SK-N-SH treated with all-trans-retinoic acid at 6 μM for 48 hours (cell line): Measurements from ENCODE around the gene KPNA5.

Experiments used
- ATAC-seq: fragments of 200-7000 bp; cut with Tn5 transposase; 3 replicates; pipeline ENCODE4 v1.9.1; 2020; ENCODE audit warnings: mild to moderate bottlenecking, moderate library complexity
- ARNTL ChIP-seq: fragments of 450-650 bp; formaldehyde crosslinking; IDR thresholded peaks from 2 replicates; pipeline ENCODE4 v1.5.0; 2020; ENCODE audit warnings: low read depth, mild to moderate bottlenecking, moderate library complexity, borderline replicate concordance
- BACH2 ChIP-seq: fragments of 250-450 bp; sonication (Bioruptor Pico); IDR thresholded peaks from 2 replicates; pipeline ENCODE4 v1.9.0; 2021; ENCODE audit warnings: mild to moderate bottlenecking, borderline replicate concordance
- CSDC2 ChIP-seq: fragments of 250-450 bp; sonication (Bioruptor Pico); IDR thresholded peaks from 2 replicates; pipeline ENCODE4 v1.5.0; 2020; ENCODE audit warnings: mild to moderate bottlenecking, moderate library complexity
- ESRRG ChIP-seq: fragments of 250-450 bp; sonication (Bioruptor Pico); IDR thresholded peaks from 2 replicates; pipeline ENCODE4 v1.6.1; 2021; ENCODE audit warnings: mild to moderate bottlenecking
- GLIS3 ChIP-seq: fragments of 250-450 bp; sonication (Bioruptor Pico); IDR thresholded peaks from 2 replicates; pipeline ENCODE4 v1.5.0; 2020; ENCODE audit warnings: mild to moderate bottlenecking, moderate library complexity
- ISL1 ChIP-seq: fragments of 250-450 bp; sonication (Bioruptor Pico); IDR thresholded peaks from 2 replicates; pipeline ENCODE4 v2.1.2; 2022; ENCODE audit warnings: mild to moderate bottlenecking, moderate library complexity
- OSR1 ChIP-seq: fragments of 250-450 bp; sonication (Bioruptor Pico); IDR thresholded peaks from 2 replicates; pipeline ENCODE4 v1.8.0; 2022; ENCODE audit warnings: moderate library complexity, mild to moderate bottlenecking, inconsistent platforms
- RARB ChIP-seq: fragments of 250-450 bp; sonication (Bioruptor Pico); IDR thresholded peaks from 2 replicates; pipeline ENCODE4 v1.8.0; 2021; ENCODE audit warnings: mild to moderate bottlenecking, moderate library complexity
- SNAI2 ChIP-seq: fragments of 250-450 bp; sonication (Bioruptor Pico); IDR thresholded peaks from 2 replicates; pipeline ENCODE4 v1.5.0; 2020; ENCODE audit warnings: mild to moderate bottlenecking, moderate library complexity
- TCF4 ChIP-seq: fragments of 250-450 bp; sonication (Bioruptor Pico); IDR thresholded peaks from 2 replicates; pipeline ENCODE4 v1.8.0; 2021; ENCODE audit warnings: mild to moderate bottlenecking, moderate library complexity, borderline replicate concordance
- TOX ChIP-seq: fragments of 250-450 bp; sonication (Bioruptor Pico); IDR thresholded peaks from 2 replicates; pipeline ENCODE4 v1.8.0; 2021; ENCODE audit warnings: mild to moderate bottlenecking, moderate library complexity, borderline replicate concordance
- ZC3H10 ChIP-seq: fragments of 250-450 bp; sonication (Bioruptor Pico); IDR thresholded peaks from 2 replicates; pipeline ENCODE4 v1.5.1; 2021; ENCODE audit warnings: mild to moderate bottlenecking, moderate library complexity
- ZFP3 ChIP-seq: fragments of 250-450 bp; sonication (Bioruptor Pico); IDR thresholded peaks from 2 replicates; pipeline ENCODE4 v1.5.0; 2020; ENCODE audit warnings: mild to moderate bottlenecking, moderate library complexity
- ZFP30 ChIP-seq: fragments of 450-650 bp; formaldehyde crosslinking; IDR thresholded peaks from 2 replicates; pipeline ENCODE4 v1.5.0; 2022; ENCODE audit warnings: mild to moderate bottlenecking, moderate library complexity
- ZNF565 ChIP-seq: fragments of 450-650 bp; formaldehyde crosslinking; conservative IDR thresholded peaks from 2 replicates; pipeline ENCODE4 v1.5.0; 2020; ENCODE audit warnings: low read depth, mild to moderate bottlenecking, moderate library complexity
- ZNF70 ChIP-seq: fragments of 450-650 bp; formaldehyde crosslinking; IDR thresholded peaks from 2 replicates; pipeline ENCODE4 v1.5.0; 2020; ENCODE audit warnings: mild to moderate bottlenecking, moderate library complexity
- ZNF8 ChIP-seq: fragments of 450-650 bp; formaldehyde crosslinking; IDR thresholded peaks from 2 replicates; pipeline ENCODE4 v1.5.0; 2020; ENCODE audit warnings: mild to moderate bottlenecking, moderate library complexity
- TF ChIP-seq, protein P1 (sequence below): fragments of 250-450 bp; sonication (Bioruptor Pico); IDR thresholded peaks from 2 replicates; pipeline ENCODE4 v1.5.1; 2021; ENCODE audit warnings: mild to moderate bottlenecking, moderate library complexity
- TF ChIP-seq, protein P2 (sequence below): fragments of 250-450 bp; sonication (Bioruptor Pico); IDR thresholded peaks from 2 replicates; pipeline ENCODE4 v1.8.0; 2020; ENCODE audit warnings: mild to moderate bottlenecking, moderate library complexity, borderline replicate concordance
- TF ChIP-seq, protein P3 (sequence below): fragments of 250-450 bp; sonication (Bioruptor Pico); IDR thresholded peaks from 2 replicates; pipeline ENCODE4 v1.5.0; 2020; ENCODE audit warnings: mild to moderate bottlenecking, moderate library complexity
- TF ChIP-seq, protein P4 (sequence below): fragments of 250-450 bp; sonication (Bioruptor Pico); IDR thresholded peaks from 2 replicates; pipeline ENCODE4 v1.8.0; 2021; ENCODE audit warnings: low read depth, mild to moderate bottlenecking, moderate library complexity, borderline replicate concordance

The KPNA5 gene

DNA sequence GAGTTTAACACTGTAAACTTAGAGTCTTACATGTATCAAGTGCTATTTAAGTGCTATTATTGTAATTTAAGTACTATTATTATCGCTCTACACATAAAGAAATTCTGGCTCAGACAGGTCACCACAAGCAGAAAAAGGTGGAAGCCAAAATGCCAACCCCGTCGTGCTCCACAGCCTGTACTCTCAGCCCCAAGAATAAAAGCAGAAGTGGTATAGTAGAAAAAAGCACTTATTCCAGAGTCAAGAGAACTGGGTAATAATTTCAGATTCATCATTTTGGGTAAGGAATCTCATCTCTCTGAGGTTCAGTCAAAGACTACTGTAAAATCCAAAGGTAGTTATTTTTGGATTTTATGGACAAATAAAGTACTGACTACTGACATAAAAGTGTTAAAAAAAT lies 13.4 kb upstream of the KPNA5 start:
- no peak for TF ChIP-seq BACH2 (CRISPR knock-in tag)
- no peak for TF ChIP-seq ZNF565 (CRISPR knock-in tag)
- no peak for TF ChIP-seq ZFP30 (CRISPR knock-in tag)
- no peak for ATAC-seq

DNA sequence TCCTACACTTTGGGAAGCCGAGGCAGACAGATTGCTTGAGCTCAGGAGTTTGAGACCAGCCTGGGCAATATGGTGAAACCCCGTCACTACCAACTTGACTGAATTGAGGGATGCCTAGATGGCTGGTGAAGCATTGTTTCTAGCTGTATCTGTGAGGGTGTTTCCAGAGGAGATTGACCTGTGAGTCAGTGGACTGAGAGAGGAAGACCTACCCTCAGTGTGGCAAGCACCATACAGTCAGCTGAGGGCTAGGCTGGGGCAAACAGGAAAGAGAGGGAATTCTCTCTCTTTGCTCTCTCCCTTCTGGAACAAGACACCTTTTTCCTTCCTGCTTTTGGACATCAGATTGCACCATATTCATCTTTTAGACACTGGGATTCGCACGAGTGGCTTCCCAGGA lies 8.7 kb upstream of the KPNA5 start:
- TF ChIP-seq SNAI2 (CRISPR knock-in tag) (no peak), GLIS3 (CRISPR knock-in tag) (no peak), ZC3H10 (CRISPR knock-in tag) (no peak), ESRRG (CRISPR knock-in tag) (no peak)
- TF ChIP-seq, protein P1, sequence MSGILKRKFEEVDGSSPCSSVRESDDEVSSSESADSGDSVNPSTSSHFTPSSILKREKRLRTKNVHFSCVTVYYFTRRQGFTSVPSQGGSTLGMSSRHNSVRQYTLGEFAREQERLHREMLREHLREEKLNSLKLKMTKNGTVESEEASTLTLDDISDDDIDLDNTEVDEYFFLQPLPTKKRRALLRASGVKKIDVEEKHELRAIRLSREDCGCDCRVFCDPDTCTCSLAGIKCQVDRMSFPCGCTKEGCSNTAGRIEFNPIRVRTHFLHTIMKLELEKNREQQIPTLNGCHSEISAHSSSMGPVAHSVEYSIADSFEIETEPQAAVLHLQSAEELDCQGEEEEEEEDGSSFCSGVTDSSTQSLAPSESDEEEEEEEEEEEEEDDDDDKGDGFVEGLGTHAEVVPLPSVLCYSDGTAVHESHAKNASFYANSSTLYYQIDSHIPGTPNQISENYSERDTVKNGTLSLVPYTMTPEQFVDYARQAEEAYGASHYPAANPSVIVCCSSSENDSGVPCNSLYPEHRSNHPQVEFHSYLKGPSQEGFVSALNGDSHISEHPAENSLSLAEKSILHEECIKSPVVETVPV (CRISPR knock-in tag) = no peak
- TF ChIP-seq, protein P2, sequence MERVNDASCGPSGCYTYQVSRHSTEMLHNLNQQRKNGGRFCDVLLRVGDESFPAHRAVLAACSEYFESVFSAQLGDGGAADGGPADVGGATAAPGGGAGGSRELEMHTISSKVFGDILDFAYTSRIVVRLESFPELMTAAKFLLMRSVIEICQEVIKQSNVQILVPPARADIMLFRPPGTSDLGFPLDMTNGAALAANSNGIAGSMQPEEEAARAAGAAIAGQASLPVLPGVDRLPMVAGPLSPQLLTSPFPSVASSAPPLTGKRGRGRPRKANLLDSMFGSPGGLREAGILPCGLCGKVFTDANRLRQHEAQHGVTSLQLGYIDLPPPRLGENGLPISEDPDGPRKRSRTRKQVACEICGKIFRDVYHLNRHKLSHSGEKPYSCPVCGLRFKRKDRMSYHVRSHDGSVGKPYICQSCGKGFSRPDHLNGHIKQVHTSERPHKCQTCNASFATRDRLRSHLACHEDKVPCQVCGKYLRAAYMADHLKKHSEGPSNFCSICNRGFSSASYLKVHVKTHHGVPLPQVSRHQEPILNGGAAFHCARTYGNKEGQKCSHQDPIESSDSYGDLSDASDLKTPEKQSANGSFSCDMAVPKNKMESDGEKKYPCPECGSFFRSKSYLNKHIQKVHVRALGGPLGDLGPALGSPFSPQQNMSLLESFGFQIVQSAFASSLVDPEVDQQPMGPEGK = no peak
- TF ChIP-seq, protein P3, sequence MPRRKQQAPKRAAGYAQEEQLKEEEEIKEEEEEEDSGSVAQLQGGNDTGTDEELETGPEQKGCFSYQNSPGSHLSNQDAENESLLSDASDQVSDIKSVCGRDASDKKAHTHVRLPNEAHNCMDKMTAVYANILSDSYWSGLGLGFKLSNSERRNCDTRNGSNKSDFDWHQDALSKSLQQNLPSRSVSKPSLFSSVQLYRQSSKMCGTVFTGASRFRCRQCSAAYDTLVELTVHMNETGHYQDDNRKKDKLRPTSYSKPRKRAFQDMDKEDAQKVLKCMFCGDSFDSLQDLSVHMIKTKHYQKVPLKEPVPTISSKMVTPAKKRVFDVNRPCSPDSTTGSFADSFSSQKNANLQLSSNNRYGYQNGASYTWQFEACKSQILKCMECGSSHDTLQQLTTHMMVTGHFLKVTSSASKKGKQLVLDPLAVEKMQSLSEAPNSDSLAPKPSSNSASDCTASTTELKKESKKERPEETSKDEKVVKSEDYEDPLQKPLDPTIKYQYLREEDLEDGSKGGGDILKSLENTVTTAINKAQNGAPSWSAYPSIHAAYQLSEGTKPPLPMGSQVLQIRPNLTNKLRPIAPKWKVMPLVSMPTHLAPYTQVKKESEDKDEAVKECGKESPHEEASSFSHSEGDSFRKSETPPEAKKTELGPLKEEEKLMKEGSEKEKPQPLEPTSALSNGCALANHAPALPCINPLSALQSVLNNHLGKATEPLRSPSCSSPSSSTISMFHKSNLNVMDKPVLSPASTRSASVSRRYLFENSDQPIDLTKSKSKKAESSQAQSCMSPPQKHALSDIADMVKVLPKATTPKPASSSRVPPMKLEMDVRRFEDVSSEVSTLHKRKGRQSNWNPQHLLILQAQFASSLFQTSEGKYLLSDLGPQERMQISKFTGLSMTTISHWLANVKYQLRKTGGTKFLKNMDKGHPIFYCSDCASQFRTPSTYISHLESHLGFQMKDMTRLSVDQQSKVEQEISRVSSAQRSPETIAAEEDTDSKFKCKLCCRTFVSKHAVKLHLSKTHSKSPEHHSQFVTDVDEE = no peak
- ATAC-seq = no peak

DNA sequence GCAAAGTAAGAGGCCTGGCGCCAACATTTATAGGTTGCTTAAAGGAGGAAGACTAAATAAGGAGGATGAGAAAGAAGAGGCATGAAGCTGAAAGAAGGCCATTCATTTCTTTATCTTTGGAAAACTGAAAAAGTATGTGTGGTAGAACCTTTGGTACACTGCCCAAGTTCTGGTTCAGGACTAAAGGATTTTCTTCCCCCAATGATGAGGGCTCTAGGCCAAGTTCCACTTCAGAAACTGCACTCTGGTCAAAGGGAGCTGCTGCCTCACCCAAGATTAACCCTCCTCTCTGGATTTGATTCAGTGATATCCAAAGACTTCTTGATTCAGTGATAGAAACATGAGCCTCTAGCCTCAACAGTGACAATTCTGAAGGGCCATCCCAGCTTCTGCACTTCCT lies 5.0 kb upstream of the KPNA5 start:
- no peak for ATAC-seq
- TF ChIP-seq BACH2 (CRISPR knock-in tag) (no peak), OSR1 (no peak), ARNTL (CRISPR knock-in tag) (no peak), ZNF70 (CRISPR knock-in tag) (no peak), ISL1 (no peak), ZNF8 (CRISPR knock-in tag) (no peak), ZFP3 (CRISPR knock-in tag) (no peak), TCF4 (CRISPR knock-in tag) (no peak), CSDC2 (CRISPR knock-in tag) (no peak)
- TF ChIP-seq, protein P4, sequence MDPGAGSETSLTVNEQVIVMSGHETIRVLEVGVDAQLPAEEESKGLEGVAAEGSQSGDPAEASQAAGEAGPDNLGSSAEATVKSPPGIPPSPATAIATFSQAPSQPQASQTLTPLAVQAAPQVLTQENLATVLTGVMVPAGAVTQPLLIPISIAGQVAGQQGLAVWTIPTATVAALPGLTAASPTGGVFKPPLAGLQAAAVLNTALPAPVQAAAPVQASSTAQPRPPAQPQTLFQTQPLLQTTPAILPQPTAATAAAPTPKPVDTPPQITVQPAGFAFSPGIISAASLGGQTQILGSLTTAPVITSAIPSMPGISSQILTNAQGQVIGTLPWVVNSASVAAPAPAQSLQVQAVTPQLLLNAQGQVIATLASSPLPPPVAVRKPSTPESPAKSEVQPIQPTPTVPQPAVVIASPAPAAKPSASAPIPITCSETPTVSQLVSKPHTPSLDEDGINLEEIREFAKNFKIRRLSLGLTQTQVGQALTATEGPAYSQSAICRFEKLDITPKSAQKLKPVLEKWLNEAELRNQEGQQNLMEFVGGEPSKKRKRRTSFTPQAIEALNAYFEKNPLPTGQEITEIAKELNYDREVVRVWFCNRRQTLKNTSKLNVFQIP (CRISPR knock-in tag) = no peak
- TF ChIP-seq, protein P2 = no peak

DNA sequence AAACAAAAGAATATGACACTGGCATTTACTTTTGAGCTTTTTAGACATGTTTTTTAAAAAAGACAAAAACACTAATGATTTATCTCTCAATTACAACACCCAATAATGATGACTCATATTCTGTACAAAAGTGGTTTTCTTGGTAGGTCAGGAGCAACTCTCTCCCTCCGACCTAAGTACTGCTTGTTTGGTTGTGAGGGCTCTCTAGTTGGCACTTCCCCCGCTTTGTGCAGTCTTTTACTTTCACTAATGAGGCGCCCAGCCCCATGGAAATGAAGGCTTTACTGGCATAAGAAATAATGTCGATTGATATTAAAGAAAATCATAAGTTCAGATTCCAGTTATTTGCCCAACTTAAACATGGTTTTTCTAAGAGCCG lies 1.3 kb downstream of the KPNA5 start:
- no peak for TF ChIP-seq SNAI2 (CRISPR knock-in tag)
- TF ChIP-seq ZC3H10 (CRISPR knock-in tag) = no peak
- TF ChIP-seq ZFP3 (CRISPR knock-in tag) = no peak
- TF ChIP-seq, protein P2 = no peak
- no peak for TF ChIP-seq RARB (CRISPR knock-in tag)
- no peak for TF ChIP-seq ISL1
- TF ChIP-seq GLIS3 (CRISPR knock-in tag) = no peak
- no peak for TF ChIP-seq ARNTL (CRISPR knock-in tag)
- TF ChIP-seq TCF4 (CRISPR knock-in tag) = no peak
- TF ChIP-seq, protein P1 (CRISPR knock-in tag) = no peak
- no peak for TF ChIP-seq CSDC2 (CRISPR knock-in tag)
- no peak for TF ChIP-seq TOX (CRISPR knock-in tag)
- TF ChIP-seq ESRRG (CRISPR knock-in tag) = no peak
- peak; percentile 19 for ATAC-seq
